Urinary bladder (tissue), 4 donors: ENCODE data around the gene SLC23A3. TPM values are rescaled to one million over a fixed set of nuclear protein-coding genes. Genes with fewer than 3 reads are reported as not detected.

Experiments
- DNase-seq: peaks from one replicate; pipeline ENCODE4 v3.0.0-alpha.2; 2015; ENCODE audit errors: extremely low spot score
- H3K27ac ChIP-seq: one replicate; pipeline ENCODE4 v1.5.1; 2013; ENCODE audit warnings: low read depth, mild to moderate bottlenecking, moderate library complexity
- H3K36me3 ChIP-seq: one replicate; pipeline ENCODE4 v1.6.1; 2013; ENCODE audit warnings: mild to moderate bottlenecking, moderate library complexity; ENCODE audit not compliant: insufficient read depth
- H3K4me1 ChIP-seq: one replicate; pipeline ENCODE4 v1.6.1; 2013; ENCODE audit warnings: mild to moderate bottlenecking, moderate library complexity; ENCODE audit not compliant: insufficient read depth
- H3K4me3 ChIP-seq: one replicate; pipeline ENCODE4 v1.5.1; 2013; ENCODE audit warnings: low read depth, low read length
- WGBS: extraction: QIAGEN DNeasy Blood & Tissue Kit; methylation state at CpG from one replicate; pipeline ENCODE4 v1.1.7; 2013; 5-methylcytosine and 5-hydroxymethylcytosine counted together
- polyA plus RNA-seq: library from polyadenylated mRNA; stranded (reverse); fragments of 200-250 nt; gene quantifications from one replicate; pipeline ENCODE4 v1.2.3, GENCODE V29; 2013
- total RNA-seq: library from RNA; depleted of rRNA; stranded (reverse); fragments of >200 nt; gene quantifications from one replicate; pipeline ENCODE4 v1.2.3, GENCODE V29; 2014
- donor health status: healthy with polysubstance abuse.
- donor health status: healthy.

The SLC23A3 gene
- total and polyA plus RNA-seq, 2 donors, result 0.79 to 2.2 TPM

DNA sequence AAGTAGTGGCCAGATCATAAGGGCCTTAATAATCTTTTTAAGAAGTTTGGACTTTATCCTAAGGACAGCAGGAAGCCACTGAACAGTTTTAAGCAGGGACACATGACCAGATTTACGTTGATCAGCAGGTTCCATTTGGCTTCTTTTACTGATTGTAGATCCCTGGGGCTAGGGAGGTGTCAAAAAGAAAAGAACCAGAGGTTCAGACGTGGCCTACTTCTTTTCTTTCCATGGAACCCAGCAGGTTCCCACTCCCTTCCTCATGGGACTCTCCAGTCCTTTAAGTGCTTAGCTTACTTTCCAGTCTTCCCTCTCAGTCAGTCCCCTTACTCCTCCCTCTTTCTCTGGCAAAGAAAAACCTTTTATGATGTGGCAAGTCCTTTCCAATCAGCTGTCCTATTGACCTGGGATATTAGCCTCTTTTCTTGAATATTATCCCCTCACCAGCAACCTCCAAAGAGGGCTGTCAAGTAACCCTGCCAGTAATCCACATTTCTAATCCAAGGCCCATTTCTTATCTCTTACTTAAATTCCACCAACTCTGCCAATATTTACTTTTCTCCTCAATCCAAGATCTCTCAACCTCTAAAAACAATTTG lies 42.7 kb downstream of the SLC23A3 start:
- H3K4me1 ChIP-seq, result no peaks in the 10 kb centered on the region

GRCh38 chr2:219126555-219126954 lies 43.3 kb downstream of the SLC23A3 start:
- Histone ChIP-seq H3K4me1 (no peaks in the 10 kb centered on the region), H3K27ac (no peak overlapping the region), H3K4me3 (no peak overlapping the region), H3K36me3 (no peaks in the 10 kb centered on the region)
- 88% methylated on average over 3 of the region's 3 CpGs for WGBS
- no peak for DNase-seq

More for the DNA sequence above, 42.7 kb downstream of the SLC23A3 start:
- Histone ChIP-seq H3K4me3 (no peak overlapping the region), H3K27ac (no peak overlapping the region), H3K36me3 (no peaks in the 10 kb centered on the region)
- no peak for DNase-seq
- 73% methylated on average over 2 of the region's 2 CpGs for WGBS

- 97% methylated on average over 1 of the region's 1 CpG for WGBS
- H3K4me1 ChIP-seq, result no peaks in the 10 kb centered on the region
- H3K4me3 ChIP-seq, result no peak overlapping the region
- DNase-seq, result no peak
- H3K36me3 ChIP-seq, result no peaks in the 10 kb centered on the region
- H3K27ac ChIP-seq, result no peak overlapping the region
These were observed 44.0 kb downstream of the SLC23A3 start for GRCh38 chr2:219125886-219126270.

GRCh38 chr2:219125225-219125885 lies 44.5 kb downstream of the SLC23A3 start:
- 84% methylated on average over 10 of the region's 10 CpGs for WGBS
- no peak for DNase-seq
- Histone ChIP-seq H3K4me1 (no peaks in the 10 kb centered on the region), H3K36me3 (no peaks in the 10 kb centered on the region), H3K4me3 (no peak overlapping the region), H3K27ac (no peak overlapping the region)

DNA sequence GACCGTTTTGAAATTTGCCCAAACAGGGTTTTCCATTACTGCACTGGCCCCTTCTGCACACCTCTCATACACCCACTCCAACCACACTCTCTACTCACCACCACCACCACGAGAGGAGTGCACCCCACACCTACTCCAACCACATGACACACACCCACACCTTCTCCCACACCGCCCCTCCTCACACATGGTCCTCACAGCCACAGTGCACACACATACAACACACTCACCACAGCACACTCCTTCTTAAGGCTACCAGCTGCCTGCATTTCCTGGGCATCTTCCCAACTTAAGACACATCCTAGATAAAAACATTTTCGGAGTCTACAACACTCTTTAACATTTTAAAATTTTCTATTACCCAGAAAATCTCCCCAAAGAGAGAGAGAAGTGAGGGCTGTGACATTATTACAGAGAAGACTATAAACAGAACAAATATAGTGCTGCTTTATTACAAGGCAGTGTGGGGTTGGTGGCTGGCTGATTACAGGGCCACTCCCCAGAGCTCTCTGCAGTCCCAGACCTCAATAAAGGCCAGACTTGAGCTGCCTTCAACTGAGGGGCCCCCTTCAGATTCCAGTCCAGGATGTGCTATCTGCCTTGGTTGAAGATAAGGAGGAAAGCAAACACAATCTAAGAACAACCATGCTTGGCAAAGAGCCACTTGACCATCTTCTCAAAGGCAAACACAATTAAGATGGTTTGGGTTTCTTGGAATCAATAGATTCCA lies 45.3 kb downstream of the SLC23A3 start:
- DNase-seq, result no peak
- no peaks in the 10 kb centered on the region for H3K4me1 ChIP-seq
- no peaks in the 10 kb centered on the region for H3K36me3 ChIP-seq
- H3K27ac ChIP-seq, result no peak overlapping the region
- no peak overlapping the region for H3K4me3 ChIP-seq
- WGBS, result 54% methylated on average over 4 of the region's 4 CpGs

- Histone ChIP-seq H3K27ac (no peak overlapping the region), H3K4me1 (no peaks in the 10 kb centered on the region), H3K36me3 (no peaks in the 10 kb centered on the region), H3K4me3 (no peak overlapping the region)
- DNase-seq, result no peak
- WGBS, result 90% methylated on average over 8 of the region's 8 CpGs
These were observed 46.3 kb downstream of the SLC23A3 start for GRCh38 chr2:219123356-219124135.

GRCh38 chr2:219122202-219122980 lies 47.4 kb downstream of the SLC23A3 start:
- no peak for DNase-seq
- Histone ChIP-seq H3K27ac (no peak overlapping the region), H3K4me1 (no peaks in the 10 kb centered on the region), H3K4me3 (no peak overlapping the region), H3K36me3 (no peaks in the 10 kb centered on the region)
- WGBS, result 89% methylated on average over 5 of the region's 5 CpGs

- Histone ChIP-seq H3K27ac (no peak overlapping the region), H3K4me1 (no peaks in the 10 kb centered on the region), H3K36me3 (no peaks in the 10 kb centered on the region), H3K4me3 (no peak overlapping the region)
- DNase-seq, result no peak
These were observed 49.7 kb downstream of the SLC23A3 start for GRCh38 chr2:219120082-219120481.

DNA sequence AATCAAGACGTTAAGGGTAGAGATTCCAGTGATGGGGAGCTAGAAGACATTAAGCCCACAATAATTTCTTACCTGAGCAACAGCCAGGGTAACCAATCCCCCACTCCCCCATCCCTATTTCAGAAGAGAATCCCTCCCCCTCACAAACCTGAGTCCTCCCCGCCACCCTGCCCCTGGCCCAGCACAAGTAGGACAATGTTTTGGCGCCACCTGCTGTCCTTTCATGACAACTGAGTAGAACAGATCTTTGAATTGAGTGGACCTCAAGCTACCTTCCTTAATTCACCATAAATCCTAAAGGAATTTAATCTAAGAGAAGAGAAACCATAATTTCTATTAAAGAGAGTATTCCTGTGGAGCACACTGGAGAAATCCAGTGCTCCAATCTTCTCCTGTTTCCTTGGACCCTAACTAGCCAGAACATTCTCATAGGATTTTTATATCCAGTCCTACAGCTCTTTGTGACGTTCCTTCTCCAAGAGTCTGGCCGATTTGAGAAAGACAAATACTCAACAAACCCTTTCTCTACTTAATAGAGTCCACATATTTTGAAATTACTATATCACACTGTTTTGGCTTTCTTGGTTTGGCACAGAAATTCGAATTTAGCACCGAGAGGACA lies 50.3 kb downstream of the SLC23A3 start:
- Histone ChIP-seq H3K4me1 (no peaks in the 10 kb centered on the region), H3K4me3 (no peak overlapping the region), H3K36me3 (no peaks in the 10 kb centered on the region), H3K27ac (no peak overlapping the region)
- 60% methylated on average over 7 of the region's 7 CpGs for WGBS
- no peak for DNase-seq

GRCh38 chr2:219118504-219118903 lies 51.3 kb downstream of the SLC23A3 start:
- DNase-seq, result no peak
- 68% methylated on average over 12 of the region's 12 CpGs for WGBS
- no peaks in the 10 kb centered on the region for H3K4me1 ChIP-seq
- no peak overlapping the region for H3K4me3 ChIP-seq
- H3K36me3 ChIP-seq, result no peaks in the 10 kb centered on the region
- H3K27ac ChIP-seq, result no peak overlapping the region

DNA sequence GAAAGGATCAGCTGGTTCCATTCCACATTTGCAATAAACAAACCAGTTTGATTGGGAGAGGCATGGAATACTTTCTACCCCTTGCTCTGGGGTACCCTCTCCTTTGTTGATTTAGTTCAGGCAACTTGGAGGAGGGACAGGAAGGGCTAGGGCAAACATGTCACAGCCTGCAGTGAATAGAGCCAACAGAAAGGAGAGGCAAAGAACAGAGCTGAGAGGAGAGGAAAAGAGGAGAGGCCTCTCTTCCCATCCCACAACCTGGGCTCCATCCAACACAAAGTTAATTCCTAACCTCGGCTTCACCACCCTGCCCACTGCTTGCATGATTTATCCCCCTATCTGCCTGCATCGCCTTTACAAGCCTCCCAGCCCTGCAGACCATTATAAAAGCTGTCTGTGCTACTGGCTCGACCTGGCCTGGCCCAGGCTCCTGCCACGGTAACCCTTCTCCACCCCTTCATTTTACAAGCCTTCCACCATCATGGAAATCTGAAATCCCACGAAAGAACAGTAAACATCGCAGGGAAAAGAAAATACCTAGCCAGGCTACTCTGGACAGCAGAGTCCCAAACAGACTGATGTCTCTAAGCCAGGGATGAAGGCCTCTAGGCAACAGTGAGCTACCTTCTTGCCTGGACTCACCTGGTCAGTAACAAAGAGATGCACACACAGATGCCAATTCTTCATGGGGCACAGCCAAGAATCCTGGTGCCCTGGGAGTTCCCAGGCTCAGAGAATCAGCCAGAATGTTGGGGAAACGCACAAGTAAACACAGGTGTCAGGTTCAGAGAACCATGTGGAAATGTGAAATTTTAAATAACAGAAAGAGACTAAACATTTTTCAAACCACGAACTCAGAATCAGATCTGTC lies 52.8 kb downstream of the SLC23A3 start:
- no peak overlapping the region for H3K27ac ChIP-seq
- WGBS, result 69% methylated on average over 8 of the region's 8 CpGs
- no peak for DNase-seq

DNA sequence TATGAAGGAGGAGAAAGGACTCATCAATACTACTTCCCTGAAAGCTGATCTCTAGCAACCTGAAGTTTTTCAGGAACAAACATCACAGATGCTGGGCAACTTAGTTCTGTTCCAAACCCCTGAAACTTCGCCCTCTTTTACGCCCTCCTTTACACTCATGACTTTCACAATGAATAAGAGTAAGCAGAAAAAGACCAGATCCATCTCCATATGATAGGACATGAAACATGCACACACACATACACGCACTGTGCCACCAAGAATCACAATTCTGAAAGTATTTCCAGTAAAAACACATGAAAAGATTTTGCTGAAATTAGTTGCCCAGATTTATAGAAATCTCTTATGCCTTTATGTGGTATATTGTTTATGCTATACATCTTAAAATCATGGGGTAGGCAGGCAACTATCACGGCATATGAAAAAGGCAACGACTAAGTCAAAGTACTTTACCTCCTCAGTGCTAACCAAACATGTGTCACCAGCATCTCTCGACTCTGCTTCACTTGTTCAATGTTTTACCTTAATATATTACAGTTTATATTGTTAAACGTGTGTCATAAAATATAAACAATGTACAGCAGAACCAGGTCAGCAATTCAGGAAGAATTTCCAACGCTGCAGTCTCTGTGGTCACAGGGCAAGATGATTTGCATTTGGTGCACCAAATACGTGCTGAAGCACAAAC lies 57.0 kb downstream of the SLC23A3 start:
- Histone ChIP-seq H3K36me3 (no peaks in the 10 kb centered on the region), H3K4me3 (no peak overlapping the region), H3K27ac (no peak overlapping the region), H3K4me1 (no peaks in the 10 kb centered on the region)
- WGBS, result 74% methylated on average over 9 of the region's 9 CpGs
- no peak for DNase-seq

More for the DNA sequence above, 52.8 kb downstream of the SLC23A3 start:
- H3K4me3 ChIP-seq, result no peak overlapping the region
- H3K36me3 ChIP-seq, result no peaks in the 10 kb centered on the region
- no peaks in the 10 kb centered on the region for H3K4me1 ChIP-seq
